HG02938 (cell line): ENCODE data around the gene NDRG2.
"Not testable (repeated sequence)": the region's sequence is repeated elsewhere in the genome, so short reads cannot be mapped to it uniquely, and the experiment has no call there.

Source experiments
- ATAC-seq: cut with Tn5 transposase; IDR thresholded peaks from one replicate; pipeline ENCODE4 v1.9.1; 2021; ENCODE audit warnings: mild to moderate bottlenecking, moderate library complexity; ENCODE audit not compliant: unreplicated experiment

Gene NDRG2

GRCh38 chr14:21056520-21057163, 31.8 kb upstream of the NDRG2 start:
- ATAC-seq: no peak

GRCh38 chr14:21055432-21056117, 30.7 kb upstream of the NDRG2 start:
- ATAC-seq: no peak

- no peak for ATAC-seq
Observed at GRCh38 chr14:21054768-21055145, 29.9 kb upstream of the NDRG2 start.

- ATAC-seq: no peak
Observed at GRCh38 chr14:21054123-21054767, 29.4 kb upstream of the NDRG2 start.

GRCh38 chr14:21053184-21054122, 28.6 kb upstream of the NDRG2 start:
- no peak for ATAC-seq

GRCh38 chr14:21050597-21050996, 25.7 kb upstream of the NDRG2 start:
- ATAC-seq: no peak

- ATAC-seq: no peak
Observed at GRCh38 chr14:21049271-21049673, 24.4 kb upstream of the NDRG2 start.

GRCh38 chr14:21048638-21049037, 23.8 kb upstream of the NDRG2 start:
- ATAC-seq: no peak

- no peak for ATAC-seq
Observed at GRCh38 chr14:21047378-21047781, 22.5 kb upstream of the NDRG2 start.

GRCh38 chr14:21043974-21044618, 19.2 kb upstream of the NDRG2 start:
- ATAC-seq: no peak

- ATAC-seq: no peak
Observed at GRCh38 chr14:21043387-21043973, 18.6 kb upstream of the NDRG2 start.

GRCh38 chr14:21042918-21043317, 18.1 kb upstream of the NDRG2 start:
- no peak for ATAC-seq

- ATAC-seq: no peak
Observed at GRCh38 chr14:21041676-21042433, 17.0 kb upstream of the NDRG2 start, which contains the start of gene RNASE7. TSS of gene RNASE7 (plus strand) at chr14:21042362. CDS start at chr14:21042993, 631 bp downstream.

- not testable (repeated sequence) for ATAC-seq
Observed at GRCh38 chr14:21040941-21041340, 16.1 kb upstream of the NDRG2 start.

GRCh38 chr14:21040370-21040925, 15.6 kb upstream of the NDRG2 start:
- no peak for ATAC-seq

- no peak for ATAC-seq
Observed at GRCh38 chr14:21039585-21040369, 14.9 kb upstream of the NDRG2 start.

- ATAC-seq: no peak
Observed at GRCh38 chr14:21038441-21039422, 13.9 kb upstream of the NDRG2 start.
